GM12872 (cell line): ENCODE results near the gene EN2.

Experiments
- CTCF ChIP-seq: IDR thresholded peaks from 3 replicates; pipeline ENCODE4 v1.5.1; 2011; ENCODE audit warnings: low read depth, mild to moderate bottlenecking, low read length, moderate library complexity; ENCODE audit not compliant: insufficient read depth

The EN2 gene

DNA sequence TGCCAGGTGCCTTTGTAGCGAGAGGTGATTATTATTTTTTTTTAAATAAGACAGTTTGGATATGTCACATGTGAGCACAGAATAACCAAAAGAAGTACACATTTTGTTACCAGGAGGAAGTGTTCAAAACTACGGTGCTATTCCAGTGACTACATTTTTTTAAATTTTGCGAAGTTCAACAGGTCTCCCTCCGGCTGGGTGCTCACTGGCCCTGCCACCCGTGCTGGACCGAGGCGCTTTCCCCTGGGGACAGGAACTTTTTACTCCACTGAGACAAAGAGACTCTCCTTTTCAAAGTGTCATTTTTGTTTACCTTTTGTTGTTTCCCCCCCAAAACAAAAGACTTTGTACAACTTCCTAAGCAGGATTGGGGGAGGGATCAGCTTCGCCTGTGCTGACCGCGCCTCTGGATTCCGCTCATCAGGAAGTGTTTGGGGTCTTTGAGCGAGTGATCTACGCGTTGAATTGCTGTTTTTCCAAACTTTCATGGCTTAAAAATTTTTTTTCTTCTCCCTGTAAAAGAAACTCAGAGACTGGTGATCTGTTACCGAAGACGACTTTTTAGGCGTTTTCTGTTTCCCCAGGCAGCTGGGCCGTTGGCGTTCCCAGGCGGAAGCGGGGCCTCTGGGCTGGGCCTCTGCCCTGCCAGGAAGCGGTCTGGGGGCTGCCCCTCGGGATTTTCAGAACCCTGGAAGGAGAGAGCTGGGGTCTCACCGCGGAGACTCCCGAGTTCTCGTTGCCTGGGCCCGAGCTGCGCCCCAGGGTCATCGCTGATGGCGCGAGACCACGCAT lies 7.2 kb downstream of the EN2 start:
- TF ChIP-seq CTCF = no peak

DNA sequence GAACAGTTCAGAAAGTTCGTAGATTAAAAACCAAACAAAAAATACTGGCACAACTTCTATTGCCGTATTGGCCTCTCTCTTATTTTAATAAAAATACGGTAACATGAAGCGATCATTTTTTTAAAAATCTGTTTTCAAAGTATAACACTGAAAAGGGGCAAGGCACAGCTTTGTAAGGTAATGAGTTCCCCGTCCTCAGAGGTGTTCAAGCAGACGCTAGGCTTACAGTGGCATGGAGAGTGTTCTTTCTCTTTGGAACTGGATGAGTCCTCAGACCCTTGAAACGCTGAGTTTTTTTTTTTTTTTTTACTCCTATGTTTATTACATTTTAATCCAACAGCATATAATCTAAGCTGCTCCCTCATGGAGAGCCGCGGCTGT lies 7.8 kb downstream of the EN2 start:
- TF ChIP-seq CTCF = no peak

DNA sequence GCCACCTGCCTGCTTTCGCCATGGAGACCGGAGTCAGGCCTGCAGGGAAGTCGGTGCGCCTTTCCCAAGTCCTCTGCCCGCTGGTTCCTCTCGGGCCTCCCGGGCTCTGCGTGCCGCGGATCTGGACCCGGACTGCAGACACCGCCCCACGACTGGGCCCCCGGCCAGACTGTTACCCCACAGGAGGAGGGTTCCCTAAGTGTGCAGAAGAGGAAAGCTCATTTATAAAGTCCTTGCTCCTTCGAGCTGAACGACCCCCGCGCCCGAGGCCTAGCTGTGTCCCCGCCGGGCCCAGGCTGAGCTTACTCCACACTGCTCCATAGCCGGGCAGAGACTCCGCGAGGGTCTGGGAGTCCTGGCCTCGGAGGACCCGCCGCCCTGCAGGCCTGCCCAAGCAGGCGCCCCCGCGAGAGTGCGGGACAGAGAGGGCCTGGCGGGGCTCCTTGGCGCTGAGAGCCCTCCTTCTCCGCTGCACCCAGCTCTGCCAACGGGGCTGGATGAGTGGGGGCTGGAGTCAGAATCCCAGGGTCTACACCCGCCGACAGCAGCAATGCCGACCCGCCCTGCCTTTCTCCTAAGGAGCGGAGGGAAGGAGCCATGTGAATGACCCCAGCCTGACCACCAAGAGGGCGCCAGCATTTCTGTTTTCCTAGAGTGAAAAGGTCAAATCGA lies 8.3 kb downstream of the EN2 start:
- TF ChIP-seq CTCF = no peak

DNA sequence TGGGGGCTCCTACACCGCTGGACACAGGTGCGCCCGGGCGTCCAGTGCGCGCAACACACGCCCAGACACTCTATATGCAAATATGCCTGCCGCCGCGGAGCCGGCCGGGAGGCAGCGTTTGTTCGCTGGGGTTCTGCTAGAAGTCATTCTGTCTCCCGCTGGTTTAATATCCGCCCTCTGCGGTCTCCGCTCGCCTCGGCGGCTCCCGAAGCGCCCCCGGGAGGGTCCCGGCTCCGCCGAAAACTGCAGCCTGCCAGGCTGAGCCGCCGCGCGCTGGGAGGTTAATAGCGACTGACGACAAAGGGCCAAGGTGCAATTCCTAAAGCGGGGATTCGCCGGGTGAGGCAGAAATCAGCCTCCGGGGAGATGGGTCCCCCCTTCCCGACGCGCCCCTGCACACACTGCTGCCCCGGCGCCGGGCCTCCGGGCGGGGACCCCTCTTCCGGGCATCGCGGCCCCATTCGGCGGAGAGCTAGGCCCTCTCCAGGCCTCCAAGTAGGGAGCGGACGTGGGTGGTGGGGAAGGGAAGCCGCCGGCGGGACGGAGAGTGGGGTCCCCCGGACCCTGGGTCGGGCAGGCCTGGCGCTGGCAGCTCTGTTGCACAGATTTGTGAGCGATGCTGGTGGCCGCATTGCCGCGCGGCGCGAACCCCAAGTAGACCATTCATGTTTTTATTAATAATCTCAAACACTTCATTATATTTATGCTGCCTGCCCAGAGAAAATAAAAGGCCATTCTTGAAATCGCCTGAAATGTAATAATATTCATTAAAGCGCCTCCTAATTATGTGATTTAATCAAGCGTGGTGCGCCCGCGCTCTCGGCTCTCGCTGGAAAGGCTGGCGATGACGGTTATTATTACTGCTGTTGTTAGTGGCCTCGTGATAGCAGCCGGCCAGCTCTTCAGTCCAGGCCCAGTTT lies 9.1 kb downstream of the EN2 start:
- TF ChIP-seq CTCF = peak; percentile 52

GRCh38 chr7:155467846-155468784 lies 10.2 kb downstream of the EN2 start:
- TF ChIP-seq CTCF = no peak

- TF ChIP-seq CTCF = no peak
Observed at GRCh38 chr7:155468785-155469148, 10.8 kb downstream of the EN2 start.
